Activated effector memory CD4-positive, alpha-beta T cell treated with anti-CD3 and anti-CD28 coated beads, Interleukin-2, amount 50 U/mL, for 16 hours (primary cell): ENCODE data around the gene AQP9.
"Not testable (repeated sequence)": the region's sequence is repeated elsewhere in the genome, so short reads cannot be mapped to it uniquely, and the experiment has no call there.

Experiments
- DNase-seq: peaks from one replicate; pipeline ENCODE4 v3.0.0-alpha.2; 2020

AQP9 gene, protein sequence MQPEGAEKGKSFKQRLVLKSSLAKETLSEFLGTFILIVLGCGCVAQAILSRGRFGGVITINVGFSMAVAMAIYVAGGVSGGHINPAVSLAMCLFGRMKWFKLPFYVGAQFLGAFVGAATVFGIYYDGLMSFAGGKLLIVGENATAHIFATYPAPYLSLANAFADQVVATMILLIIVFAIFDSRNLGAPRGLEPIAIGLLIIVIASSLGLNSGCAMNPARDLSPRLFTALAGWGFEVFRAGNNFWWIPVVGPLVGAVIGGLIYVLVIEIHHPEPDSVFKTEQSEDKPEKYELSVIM

DNA sequence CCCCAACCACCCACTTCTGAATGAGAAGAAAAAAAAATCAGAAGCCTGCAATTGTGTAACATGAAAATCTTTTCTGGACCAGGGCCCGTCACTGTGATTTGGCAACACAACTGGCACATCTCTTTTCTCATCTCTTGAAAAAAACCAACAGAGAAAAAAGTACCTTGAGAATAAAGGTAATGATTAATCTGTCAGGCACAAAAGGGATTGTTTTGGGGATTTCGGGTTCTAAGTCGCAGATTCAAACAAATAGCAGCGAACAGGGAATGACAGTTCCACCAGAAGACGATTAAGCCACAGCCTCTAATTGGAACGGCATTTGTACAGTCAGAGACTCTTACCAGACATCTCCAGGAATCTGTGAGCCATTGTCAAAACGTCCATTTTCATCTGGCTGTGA lies at the start of gene AQP9:
Gene AQP9 (plus strand): TSS at position 276 of the 400 bp plus-strand sequence. CDS start 185 bp downstream, outside the sequence.
- no peak for DNase-seq

DNA sequence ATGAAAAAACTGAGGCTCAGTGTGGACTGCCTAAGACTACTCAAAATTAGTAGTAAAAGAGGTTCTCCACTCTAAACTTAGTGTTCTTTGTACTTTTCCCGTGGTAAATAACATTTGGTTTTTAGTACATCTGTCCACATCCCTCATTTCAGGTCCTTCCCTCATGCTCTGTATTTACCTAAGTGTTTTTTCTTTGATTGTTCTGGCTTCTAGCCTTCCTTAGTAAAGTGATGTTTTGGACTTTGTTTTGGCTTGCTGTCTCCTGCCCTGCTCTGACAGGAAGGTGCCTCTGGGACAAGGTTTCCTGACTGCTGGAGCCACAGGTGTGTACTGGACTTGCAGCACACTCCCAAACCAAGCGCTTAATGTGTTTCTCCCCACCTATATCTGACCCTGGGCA lies 42.8 kb upstream of the AQP9 start:
- no peak for DNase-seq

DNA sequence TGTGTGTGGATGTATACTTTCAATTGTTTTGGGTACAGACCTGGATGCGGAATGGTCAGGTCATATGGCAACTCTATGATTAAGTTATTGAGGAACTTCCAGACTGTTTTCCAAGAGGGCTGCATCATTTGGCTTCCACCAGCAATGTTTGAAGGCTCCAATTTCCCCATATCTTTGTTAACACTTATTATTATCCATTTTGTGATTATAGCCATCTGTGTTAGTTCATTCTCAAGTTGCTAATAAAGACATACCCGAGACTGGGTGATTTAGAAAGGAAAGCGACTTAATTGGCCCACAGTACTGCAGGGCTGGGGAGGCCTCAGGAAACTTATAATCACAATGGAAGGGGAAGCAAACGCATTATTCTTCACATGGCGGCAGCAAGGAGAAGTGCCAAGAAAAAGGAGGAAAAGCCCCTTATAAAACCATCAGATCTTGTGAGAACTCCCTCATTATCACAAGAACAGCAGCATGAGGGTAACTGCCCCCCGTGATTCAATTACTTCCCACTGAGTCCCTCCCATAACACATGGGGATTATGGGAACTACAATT lies 41.6 kb upstream of the AQP9 start:
- no peak for DNase-seq

DNA sequence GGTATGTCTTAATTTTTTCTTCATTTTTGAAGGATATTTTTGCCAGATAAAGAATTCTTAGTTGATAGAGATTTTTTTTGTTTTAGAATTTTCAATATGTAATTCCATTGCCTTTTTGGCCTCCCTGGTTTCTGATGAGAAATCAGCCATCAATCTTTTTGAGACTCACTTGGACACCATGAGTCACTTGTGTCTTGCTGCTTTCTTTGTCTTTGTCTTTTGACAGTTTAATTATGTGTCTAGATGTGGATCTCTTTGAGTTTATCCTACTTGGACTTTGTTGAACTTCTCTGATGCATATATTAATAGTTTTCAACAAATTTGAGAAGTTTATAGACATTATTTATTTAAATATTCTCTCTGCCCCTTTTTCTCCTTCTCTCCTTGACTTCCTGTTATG lies 34.7 kb upstream of the AQP9 start:
- DNase-seq, result no peak

DNA sequence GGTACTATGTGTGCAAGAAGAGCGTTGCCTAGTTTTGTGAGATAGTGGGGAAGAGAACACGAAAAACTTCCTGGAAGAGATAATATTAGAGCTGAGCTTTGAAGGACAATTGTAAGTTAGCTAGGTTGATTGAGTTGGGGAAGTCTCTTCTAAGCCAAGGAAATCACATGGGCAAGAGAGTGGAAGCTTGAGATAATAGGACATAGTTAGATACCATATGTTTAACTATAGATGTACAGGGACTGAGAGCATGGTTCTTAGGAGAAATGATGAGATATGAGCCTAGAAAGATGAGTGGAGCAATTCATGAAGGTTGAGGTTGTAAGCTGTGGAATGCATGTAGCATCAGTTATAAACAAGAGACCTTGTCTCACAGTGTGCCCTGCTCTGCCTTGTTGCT lies 30.1 kb upstream of the AQP9 start:
- DNase-seq, result no peak

DNA sequence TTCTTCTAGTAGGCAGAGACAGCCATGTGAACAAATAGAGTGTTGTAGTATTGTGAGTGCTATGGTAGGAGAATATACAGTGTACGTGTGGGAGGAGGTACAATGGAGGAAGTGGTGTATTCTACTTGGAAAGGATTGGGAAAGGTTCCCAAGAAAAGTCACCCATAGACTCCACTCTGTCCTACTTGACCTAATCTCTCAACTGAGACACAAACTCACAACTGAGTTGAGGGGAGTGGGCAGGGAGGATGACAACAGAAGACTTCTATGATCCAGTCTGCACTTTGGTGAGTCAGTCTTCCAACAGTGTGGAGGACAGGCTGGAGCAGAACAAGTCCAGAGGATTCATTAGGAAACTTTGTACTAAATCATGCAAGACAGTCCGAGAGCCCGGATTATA lies 28.8 kb upstream of the AQP9 start:
- no peak for DNase-seq

DNA sequence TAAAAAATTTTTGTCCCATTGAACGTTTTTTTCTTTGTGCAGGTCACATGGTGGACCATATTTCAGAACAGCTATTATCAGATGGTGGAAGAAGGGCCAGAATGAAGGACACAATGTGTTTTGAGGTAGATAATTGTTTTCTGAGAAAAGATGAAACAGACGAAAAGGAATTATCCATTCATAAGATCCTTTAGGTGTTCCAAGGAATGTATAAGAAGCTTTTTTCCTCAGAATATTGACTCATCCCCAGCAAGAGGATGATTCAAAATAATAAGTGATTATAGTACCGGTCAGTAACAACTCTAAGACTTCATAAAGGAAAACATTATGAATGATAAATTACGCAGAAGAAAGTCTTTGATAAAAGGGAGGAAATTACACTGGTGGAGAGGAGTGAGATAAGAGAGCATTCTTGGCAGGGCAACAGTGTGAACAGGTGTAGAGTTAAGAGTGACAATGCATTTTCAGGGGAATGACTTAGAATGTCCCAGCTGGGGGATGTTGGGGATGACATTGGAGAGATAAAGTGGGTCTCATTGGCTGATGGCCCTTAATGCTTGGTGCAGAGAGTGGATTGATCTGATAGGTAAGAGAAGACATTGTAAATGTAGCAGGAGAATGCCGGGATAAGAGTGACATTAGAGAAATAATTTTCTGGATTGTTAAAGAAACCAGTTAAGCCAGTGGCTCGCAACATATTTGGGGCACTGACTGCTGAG lies 27.0 kb upstream of the AQP9 start:
- no peak for DNase-seq

DNA sequence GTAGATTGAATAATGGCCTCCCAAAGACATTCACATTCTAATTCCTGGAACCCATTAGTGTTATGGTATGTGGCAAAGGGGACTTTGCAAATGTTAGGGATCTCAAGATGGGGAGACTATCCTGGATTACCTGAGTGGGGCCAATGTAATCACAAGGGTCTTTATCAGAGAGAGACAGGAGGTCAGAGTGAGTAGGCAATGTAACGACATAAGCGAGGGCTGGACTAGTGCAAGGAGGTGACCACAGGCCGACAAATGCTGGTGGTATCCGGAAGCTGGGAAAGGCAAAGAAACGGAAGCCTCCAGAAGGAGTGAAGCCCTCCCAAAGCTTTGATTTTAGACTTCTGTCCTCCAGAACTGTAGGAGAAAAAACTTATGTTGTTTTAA lies 26.5 kb upstream of the AQP9 start:
- no peak for DNase-seq

DNA sequence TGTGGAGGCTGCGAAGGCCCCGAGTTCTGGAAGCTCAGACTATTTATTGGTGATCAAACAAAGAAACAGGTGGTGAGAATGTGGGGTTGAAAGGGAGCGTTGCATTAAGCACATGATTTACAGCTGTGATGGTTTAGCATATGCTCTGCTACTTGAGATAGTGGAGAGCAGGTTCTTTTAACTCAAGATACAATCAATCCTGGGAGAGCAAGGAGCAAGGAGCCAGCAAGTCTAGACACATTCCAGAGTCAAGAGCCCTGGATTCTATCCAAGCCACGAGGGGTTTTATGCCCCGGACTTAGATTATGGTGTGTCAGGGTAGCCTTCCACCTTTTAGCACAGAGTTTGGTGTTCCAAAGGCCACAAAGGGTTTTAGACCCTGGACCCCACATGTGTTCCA lies 24.8 kb upstream of the AQP9 start:
- DNase-seq, result not testable (repeated sequence)

DNA sequence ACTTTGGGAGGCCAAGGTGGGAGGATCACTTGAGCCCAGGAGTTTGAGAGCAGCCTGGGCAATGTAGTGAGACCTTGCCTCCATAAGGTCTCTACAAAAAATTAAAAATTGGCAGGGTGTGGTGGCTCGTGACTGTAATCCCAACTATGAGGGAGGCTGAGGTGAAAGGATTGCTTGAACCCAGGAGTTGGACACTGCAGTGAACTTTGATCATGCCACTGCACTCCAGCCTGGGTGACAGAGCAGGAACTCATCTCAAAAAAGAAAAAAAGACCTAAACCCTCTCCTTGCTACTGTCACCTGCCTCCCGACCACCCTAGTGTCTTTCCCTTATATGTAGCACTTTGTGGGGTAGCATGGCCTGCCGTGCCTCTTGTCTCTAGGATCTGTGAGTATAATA lies 23.8 kb upstream of the AQP9 start:
- no peak for DNase-seq

DNA sequence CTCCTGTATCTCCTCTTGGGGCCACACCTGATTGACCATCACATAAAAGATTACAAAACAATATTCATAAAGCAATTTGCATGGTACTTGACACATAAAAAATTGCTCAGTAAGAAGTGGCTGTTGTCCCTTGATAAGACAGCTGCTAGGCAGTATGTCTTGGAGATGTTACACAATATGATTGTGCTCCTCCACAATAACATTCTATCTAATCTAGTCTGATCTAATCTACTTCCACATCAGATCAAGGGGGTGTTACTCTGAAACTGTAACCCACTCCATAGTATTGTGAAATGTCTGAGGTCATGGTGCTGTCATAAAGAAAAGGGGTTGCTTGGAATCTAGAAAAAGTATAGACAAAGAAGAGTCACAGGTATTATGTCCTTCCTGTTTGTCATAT lies 23.4 kb upstream of the AQP9 start:
- no peak for DNase-seq

DNA sequence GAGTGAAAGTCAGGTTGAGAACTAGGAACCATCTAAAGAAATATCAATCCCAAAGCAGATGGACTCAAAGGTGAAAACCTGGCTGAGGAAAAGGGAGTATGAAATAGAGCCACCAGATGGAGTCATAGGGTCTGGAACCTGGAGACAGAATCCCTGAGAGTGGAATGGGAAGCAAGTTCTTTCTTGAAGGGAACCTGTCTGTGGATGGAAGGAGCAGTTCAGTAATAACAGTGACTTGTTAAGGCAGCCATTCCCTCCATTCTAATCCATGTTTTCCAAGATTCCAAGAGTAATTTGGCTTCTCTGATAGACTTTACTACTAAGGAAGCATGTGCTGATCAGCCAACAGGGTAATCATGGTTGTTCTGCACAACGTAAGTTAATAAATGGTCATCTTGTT lies 22.5 kb upstream of the AQP9 start:
- no peak for DNase-seq

DNA sequence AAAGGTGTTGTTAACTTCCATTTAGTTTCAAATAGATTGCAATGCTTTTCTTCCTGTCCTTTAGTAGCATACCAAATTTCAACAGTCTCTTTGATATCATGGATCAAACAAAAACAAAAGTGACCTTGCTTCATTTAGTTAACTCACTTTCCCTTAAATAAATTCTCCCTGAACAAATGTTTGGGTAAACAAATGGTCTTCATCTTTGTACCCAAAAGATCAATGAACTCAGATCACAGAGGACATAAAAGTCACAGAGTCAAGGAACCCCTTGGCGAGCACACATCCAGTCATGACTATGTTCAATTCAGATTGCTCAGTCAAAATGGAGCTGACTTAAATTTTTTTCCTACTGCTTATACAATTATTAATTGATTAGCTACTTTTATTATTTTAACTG lies 20.6 kb upstream of the AQP9 start:
- DNase-seq, result no peak

DNA sequence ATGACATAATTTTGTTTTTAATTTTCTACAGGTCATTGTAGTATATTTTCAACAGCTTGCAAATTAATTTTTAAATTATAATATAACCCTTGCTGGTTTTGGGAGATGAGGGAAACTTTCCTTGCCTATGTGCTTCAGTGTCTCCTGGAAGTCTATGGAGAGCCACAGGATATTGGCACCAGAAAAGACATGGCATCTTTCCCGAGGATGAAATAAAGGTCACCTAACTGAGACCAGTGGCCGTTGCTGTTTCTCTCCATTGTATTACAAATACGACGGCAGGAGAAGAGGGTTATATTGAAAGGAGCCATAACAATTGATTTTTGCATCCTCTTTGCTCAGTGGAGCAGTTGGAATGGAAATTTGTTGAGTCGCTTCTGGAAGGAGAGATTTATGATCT lies 19.9 kb upstream of the AQP9 start:
- no peak for DNase-seq

DNA sequence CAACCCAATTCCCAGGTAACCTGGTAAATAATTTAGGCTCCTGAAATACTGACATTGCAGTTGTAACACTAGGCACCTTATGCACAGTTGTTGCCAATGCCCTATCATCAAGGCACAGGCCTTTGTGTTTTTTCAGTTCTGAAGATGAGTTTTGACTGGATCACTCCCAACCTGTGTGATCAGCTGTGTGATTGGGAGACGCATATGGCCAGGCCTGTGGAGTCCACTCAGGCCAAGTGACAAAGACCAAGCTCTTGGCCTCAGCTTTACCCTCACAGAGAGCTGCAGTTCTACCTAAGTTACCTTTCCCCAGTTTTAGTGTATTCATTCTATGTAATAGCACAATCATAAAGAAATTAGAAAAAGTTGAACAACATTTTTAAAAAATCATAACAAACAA lies 19.2 kb upstream of the AQP9 start:
- no peak for DNase-seq

DNA sequence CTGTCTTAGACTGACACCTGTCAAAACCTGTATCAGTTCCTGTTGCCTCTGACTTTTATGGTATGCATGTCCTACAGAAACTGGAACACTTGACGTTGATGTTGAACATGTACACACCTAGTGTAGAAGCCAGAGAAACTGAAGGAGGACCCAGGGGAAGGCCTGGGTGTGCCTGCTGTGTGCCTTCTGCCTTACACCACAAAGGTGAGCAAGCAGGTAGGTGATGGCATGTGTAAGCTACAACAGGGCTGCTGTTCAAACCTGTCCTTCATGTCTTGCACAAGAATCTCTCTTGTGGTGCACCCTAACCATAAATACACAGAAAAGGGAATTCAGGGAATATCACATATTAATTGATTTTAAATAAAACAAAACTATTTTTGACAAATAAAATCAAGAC lies 13.6 kb upstream of the AQP9 start:
- DNase-seq, result no peak

DNA sequence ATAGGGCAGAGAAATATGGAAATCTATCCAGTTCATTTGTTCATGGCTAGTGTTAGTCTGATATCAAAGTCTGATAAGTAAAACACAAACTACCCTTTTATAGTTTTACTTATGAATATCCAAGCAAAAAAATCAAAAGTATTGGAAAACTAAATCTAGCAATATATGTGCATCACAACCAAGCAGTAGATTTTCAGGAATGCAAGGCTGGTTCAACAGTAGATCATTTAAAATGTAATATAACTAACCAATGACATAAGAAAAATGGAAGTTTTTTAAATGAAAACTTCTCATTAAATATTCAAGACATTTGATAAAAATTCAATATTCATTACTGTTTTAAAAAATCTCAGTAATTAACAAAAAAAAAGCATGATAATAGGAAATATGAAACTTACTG lies 12.8 kb upstream of the AQP9 start:
- no peak for DNase-seq

DNA sequence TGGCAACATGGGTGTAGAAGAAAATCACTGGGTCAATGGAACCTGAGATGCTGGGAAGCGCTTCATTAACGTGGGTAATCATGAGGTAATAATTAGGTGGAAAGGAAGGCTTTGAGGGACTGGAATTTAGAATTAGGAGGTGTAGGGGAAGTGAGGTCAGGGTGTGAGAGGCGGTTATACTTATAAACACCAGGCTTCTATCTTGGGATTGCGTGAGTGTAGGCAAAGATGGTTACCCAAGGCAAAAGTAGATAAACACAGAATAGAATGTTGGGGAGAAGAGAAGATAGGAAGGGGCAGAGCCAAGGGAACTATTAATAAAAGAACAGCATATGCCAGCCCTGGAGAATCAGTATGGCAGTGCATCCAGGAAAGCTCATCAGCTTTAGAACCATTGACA lies 3.3 kb upstream of the AQP9 start:
- DNase-seq, result no peak

DNA sequence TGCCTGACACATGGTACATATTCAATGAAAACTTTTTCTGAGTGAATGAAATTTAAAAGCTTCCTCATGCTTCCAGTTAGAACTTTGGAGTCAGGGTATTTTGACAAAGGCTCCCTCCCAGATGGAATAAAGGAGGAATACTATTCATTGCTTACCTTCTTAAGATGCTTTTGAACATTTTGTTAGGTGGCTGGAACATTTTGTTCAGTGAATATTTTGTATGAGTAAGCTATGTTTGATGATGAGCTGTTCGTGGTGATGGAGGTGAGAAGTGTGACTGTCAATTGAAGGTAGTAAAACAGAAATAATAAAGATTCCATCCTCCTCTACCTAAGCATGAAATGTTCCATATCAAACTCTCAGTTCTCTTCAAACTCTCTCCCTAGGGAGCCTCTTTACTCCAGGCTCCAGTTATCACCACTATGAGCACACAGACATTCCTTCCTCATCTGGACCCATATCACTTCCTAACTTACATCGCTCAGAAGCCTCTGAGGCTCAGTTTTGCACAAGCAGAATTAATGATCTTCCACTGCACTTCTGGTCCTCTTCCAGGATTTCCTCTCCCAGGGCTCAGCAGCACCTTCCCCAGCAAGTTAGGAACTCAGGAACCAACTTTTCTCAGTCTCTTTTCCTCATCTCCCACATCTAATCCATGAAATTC lies 2.5 kb upstream of the AQP9 start:
- DNase-seq, result no peak

DNA sequence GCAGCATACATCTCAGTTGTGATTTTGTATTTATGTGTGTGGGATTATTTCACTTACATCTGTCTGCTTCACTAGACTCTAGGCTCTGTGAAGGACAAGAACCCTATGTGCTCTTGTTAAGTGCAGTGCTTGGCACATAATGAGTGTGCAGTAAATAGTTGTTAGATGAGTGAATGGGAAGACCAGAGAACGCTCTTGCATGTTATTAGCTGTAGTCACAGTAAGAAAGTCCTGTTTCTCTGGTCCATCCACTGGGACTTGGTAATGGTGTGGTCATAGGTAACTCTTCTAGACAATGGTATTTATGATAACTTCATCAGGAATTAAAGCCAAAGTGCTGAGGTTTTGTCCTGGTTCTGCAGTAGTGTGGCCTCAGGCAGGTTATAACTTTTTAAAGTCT lies 1.4 kb upstream of the AQP9 start:
- DNase-seq, result no peak

DNA sequence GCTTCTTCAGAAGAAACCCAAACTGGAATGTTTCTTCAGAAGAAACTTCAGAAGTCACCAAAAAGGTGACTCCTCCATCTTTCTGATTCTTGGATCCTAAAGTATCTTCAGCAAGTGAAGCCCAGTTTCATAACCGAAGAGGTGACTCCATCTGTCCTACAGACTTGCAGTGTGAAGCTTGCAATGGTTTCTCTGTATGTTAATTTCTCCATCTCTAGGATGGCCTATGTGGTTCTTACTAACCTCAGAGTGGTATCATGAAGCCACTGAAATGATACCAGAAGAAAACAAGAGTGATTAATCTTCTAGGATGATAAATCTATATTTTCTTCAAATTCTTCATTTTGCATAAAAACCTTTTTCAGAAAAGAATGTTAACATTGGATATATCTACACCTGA lies 495 bp upstream of the AQP9 start:
- no peak for DNase-seq

DNA sequence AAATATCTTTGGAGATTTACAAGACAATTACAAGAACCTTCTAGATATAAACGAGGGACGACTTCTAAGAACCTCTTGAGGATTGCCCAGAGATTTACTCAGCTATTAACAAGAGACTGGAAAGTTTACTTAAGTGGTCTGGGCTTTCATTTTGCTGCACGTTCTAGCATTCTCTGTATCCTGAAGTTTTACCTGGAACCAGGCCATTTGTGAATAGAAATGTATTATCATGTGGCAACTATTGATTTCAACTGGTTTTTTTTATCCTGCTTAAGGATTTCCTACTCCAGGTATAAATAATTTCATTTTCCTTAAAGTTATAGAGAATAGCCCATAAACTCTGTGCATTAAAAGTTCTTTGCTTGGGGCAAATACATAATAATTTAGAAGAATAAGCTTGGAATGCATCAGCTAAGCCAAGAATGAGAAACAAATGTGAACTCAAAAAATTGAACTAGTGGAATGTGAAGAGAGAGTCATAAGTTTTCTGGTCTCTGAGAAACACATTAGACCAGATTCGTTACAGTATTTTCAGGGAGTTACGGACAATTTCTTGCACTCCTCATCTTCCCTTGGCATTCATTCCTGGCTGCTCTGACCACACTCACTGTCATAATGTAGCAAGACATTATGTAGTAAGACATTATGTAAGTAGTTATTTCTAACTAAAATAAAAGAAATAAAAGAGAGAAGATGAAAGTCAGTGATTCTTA lies 1.3 kb downstream of the AQP9 start:
- DNase-seq, result no peak

DNA sequence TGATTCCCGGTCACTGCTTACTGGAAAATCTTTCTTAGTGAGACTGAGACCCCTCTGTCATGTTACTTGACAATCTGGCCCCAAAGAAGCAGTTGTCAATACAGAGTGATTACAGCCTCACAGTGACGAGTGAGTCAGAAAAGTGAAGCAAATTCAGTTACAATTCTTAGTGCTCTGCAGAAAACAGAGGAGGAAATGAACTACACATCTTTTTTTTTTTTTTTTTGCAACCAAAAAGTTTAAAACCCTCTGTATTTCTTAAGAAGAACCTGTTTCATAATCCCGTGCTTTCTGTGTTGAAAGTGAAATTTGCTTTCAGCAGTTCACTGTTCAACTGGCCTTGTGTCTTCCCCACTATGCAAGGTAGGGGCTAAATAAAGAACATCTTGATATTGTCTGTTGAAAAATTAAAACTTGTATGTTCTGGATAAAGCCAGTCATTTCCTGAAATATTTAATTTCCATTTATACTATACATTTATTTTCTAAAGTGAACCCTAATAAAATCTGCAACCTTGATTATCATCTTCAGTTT lies 1.9 kb downstream of the AQP9 start:
- no peak for DNase-seq
